GM19043 (cell line): ENCODE results near the gene CCDC142.
A peak's percentile ranks its signal among the peaks of the same experiment; 100 is the strongest.

Experiments
- ATAC-seq: cut with Tn5 transposase; IDR thresholded peaks from one replicate; pipeline ENCODE4 v1.9.1; 2021; ENCODE audit warnings: low read depth; ENCODE audit not compliant: unreplicated experiment

The CCDC142 gene, protein sequence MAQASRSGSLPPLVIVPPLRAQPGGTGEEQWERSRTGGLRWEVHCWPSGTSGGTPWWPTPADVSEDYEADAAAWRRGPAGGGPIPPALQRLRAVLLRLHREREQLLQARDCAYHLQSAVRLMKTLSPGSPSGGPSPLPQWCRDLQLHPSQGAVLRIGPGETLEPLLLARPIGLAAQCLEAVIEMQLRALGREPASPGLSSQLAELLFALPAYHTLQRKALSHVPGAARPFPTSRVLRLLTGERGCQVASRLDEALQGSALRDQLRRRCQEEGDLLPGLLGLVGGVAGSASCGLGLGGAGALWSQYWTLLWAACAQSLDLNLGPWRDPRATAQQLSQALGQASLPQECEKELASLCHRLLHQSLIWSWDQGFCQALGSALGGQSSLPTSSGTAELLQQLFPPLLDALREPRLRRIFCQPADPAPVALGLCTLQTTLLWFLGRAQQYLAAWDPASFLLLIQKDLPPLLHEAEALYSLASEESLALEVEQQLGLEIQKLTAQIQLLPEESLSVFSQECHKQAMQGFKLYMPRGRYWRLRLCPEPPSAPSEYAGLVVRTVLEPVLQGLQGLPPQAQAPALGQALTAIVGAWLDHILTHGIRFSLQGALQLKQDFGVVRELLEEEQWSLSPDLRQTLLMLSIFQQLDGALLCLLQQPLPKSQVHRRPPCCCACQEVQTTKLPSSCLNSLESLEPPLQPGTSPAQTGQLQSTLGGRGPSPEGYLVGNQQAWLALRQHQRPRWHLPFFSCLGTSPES

GRCh38 chr2:74482801-74483674, at the start of gene CCDC142, which contains the start of gene TTC31:
CCDC142 (minus strand) TSS chr2:74482998; CDS start chr2:74482837, 161 bp downstream.
TTC31 (plus strand) TSS chr2:74483081; CDS start chr2:74483096, 15 bp downstream.
- ATAC-seq, result peak; percentile 90

DNA sequence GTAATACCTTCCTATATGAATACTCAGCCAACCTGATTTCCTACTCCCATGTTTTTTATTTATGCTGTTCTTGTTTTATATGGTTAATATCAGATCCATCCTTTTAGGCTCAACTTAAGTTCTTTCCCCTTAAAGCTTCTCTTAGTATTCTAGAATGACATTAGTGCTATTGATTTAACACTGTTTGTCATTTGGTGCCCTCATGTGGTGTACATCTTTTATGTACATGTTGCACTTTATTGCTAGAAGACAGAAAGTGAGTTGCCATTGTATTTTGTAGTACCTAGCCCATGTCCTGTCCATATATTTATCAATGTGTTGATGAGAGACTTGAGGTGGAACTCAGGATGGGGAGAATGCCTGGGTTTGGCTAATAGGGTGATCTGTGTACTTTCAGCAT, 49.4 kb upstream of the CCDC142 start:
- no peak for ATAC-seq

DNA sequence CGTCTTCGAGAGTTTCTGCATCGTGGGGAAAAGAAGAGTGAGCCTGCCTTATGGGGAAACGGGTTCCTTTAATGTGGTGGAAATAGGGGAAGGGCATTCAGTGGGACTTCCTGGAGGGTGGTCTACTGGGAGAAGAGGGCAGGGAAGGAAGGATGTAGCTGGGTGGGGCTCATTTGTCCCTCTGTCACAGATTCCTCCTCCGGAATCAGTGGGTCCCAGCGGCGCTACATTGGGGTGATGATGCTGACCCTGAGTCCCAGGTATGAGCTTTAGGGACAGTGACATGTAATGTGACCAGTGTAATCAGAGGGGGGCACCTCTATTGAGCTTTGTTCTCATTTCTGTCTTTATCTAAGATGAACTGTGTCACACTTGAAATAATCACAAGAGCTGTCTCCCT, 48.9 kb upstream of the CCDC142 start:
- ATAC-seq, result no peak

- ATAC-seq, result no peak
These were observed 47.7 kb upstream of the CCDC142 start for GRCh38 chr2:74530239-74531187.

DNA sequence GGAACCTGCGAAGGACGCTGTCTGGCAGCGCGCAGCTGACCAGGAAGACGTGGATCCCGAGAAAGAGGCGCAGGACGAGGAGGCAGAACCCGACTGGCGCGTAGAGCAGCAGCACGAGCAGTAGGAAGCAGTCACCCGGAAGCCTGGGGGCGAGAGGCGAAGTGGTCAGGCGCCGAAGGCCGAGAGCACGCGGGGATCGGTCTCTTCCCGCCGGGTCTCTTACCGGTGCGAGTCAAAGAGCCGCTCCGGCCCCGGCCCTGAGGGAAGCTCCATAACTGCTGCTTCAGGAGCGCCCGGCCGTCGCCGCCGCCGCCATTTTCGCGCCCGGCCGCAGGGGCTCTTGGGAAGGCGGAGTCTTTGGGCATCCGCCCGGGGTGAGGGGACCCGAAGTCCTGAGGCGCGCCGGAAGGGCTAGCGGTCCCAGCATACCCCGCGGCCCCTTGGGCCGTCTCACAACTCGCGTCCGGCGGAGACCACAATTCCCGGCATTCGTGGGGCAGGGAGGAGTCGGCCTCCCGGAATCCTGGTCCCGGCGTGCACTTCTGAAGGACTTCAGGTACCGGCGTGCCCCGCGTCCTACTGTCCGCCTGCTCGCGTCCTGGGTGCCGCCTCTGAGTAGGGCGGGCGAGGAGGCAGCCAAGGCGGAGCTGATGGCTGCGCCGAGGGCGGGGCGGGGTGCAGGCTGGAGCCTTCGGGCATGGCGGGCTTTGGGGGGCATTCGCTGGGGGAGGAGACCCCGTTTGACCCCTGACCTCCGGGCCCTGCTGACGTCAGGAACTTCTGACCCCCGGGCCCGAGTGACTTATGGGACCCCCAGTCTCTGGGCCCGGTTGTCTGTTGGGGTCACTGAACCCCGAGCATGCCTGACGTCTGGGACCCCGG, 46.8 kb upstream of the CCDC142 start, which contains the start of the genes AUP1 and HTRA2:
Gene AUP1 (minus strand): TSS at position 350 of the 882 bp plus-strand sequence. CDS start 77 bp downstream, at position 273.
Gene HTRA2 (plus strand): TSS at position 577 of the 882 bp plus-strand sequence. CDS start 74 bp downstream, at position 651.
- peak; percentile 86 for ATAC-seq

- ATAC-seq, result no peak
These were observed 46.0 kb upstream of the CCDC142 start for GRCh38 chr2:74528600-74529356.

GRCh38 chr2:74527741-74528140, 44.9 kb upstream of the CCDC142 start:
- no peak for ATAC-seq

GRCh38 chr2:74526649-74527230, 43.9 kb upstream of the CCDC142 start:
- ATAC-seq, result no peak

GRCh38 chr2:74525717-74526648, 43.2 kb upstream of the CCDC142 start, which contains the start of gene DQX1:
DQX1 (minus strand) TSS chr2:74526231; CDS start chr2:74525729, 502 bp downstream.
- ATAC-seq, result no peak

DNA sequence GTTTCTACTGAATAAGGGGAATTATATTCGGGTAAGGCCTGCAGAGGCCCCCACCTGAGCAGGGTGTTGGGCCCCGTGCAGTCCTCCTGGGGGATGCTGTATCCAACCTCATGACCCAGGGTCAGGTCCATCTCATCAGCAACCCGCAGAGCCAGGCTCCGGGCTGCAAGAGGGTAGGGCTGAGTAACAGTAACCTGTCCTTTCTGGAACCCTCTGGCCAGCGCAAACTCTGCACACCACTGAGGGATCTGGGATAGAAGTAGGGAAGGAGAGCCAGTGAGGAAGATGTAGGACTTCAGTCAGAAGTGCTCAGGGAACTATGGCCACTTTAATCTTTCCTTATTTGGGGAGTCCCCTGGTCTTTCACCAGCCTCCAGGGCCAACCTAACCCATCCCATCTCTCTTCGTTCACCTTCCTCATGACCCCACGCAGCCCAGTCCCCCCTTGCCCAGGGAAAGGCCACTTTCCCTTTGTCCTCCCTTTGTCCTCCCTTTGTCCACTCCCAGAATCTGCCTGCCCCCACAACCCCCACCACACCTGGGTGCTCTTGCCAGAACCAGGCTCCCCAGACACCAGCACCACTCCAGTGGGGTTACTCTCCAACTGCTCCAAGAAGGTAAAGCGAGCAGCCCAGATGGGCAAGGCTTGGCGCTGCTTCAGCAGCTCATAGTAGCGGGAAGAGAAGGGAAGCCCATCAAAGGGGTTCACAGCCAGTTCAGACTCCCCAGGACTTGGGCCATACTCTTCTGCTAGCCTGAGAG, 42.3 kb upstream of the CCDC142 start:
- no peak for ATAC-seq

DNA sequence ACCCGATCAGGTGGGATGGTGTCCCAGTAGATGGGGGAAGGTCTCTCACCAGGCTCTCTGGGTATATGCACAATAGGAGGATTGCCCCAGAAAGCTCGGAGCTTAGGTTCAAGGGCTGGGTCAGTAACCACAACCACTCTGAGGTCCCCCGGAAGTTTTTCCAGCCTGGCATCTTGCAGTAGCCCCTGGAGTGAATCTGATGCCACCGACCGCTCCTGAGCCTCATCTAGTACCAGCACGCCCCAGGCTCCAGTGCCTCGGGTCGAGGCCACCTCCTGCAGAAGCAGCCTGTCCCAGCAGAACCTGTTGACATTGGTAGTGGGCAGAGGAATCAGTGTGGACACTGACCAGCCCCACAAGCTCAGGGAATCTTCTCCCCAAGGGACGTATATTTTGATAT, 41.2 kb upstream of the CCDC142 start:
- no peak for ATAC-seq

GRCh38 chr2:74522516-74522915, 39.7 kb upstream of the CCDC142 start:
- no peak for ATAC-seq

DNA sequence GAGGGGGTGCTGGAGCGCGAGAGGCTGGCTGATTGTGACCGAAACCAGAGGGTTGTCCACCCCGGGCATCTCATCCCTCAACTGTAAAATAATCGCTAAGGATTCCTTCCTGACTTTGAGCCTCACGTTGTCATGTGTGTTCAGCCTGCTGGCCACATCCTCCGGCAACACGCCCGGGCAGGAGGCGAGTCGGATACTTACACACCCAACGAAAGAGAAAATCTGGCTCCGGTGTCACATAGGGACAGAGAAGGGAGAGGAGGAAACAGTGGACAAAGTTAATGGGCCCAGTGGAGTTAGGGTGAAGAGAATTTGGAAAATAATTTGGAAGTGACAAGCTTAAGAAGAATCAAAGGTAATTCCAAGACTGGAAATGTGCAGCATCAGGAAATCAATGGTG, 33.9 kb upstream of the CCDC142 start:
- no peak for ATAC-seq

DNA sequence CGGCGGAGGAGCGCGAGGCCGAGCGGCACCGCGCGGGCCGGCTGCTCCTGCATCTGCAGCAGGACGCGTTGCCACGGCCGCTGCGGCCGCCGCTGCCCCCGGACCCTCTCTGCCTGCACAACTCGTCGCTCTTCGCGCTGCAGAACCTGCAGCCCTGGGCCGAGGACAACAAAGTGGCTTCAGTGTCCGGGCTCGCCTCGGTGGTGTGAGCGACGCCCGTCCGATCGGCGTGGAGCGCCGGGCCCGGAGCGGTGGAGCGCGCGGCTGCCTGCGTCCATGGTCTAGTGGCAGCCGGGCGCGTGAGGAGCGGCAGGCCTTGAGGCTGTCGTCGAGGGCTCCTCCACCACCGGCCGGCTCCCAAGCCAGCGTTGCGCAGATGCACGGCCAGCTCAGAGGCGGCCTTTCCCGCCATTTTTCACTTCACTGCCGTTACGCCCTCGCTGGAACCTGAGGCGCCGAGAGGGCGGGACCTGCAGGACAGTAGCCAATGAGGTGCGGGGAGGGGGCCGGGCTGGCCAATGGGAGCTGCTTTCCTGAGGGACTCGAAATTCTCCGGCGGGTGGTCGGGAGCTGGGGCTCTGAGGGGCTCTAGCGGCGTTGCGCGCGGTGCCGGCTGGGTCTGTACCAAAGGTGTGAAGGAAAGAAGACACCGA, 33.3 kb upstream of the CCDC142 start:
- no peak for ATAC-seq
